HepG2 (cell line): ENCODE measurements around the gene DLG2.

Experiments used
- CHCHD3 ChIP-seq: sonication (generic); formaldehyde crosslinking; IDR thresholded peaks from 2 replicates; pipeline ENCODE4 v1.8.0; 2022; ENCODE audit warnings: mild to moderate bottlenecking, missing genetic modification reagents, moderate library complexity
- EED ChIP-seq: sonication (generic); formaldehyde crosslinking; IDR thresholded peaks from 2 replicates; pipeline ENCODE4 v1.5.0; 2020; ENCODE audit warnings: mild to moderate bottlenecking, missing genetic modification reagents
- ETV6 ChIP-seq: sonication (generic); formaldehyde crosslinking; conservative IDR thresholded peaks from 2 replicates; pipeline ENCODE4 v1.4.0; 2020; ENCODE audit warnings: missing genetic modification reagents
- KAT2B ChIP-seq: fragments of 150-350 bp; IDR thresholded peaks from 2 replicates; pipeline ENCODE4 v1.6.1; 2014; ENCODE audit warnings: low read depth, low read length, borderline replicate concordance
- MAFF ChIP-seq: IDR thresholded peaks from 2 replicates; pipeline ENCODE4 v1.6.1; 2011; ENCODE audit warnings: low read depth, low read length, improper control_type of control experiment
- MAFK ChIP-seq, 2 experiments: IDR thresholded peaks in 1 of 2; conservative IDR thresholded peaks in 1 of 2; 2 replicates each; pipeline ENCODE4 v1.6.1; 2011; ENCODE audit warnings: improper control_type of control experiment in 2 of 2, low read length in 2 of 2
- MYC ChIP-seq: sonication (generic); formaldehyde crosslinking; IDR thresholded peaks from 2 replicates; pipeline ENCODE4 v1.9.0; 2021; ENCODE audit warnings: missing genetic modification reagents, borderline replicate concordance
- NFE2L2 ChIP-seq: fragments of 150-350 bp; IDR thresholded peaks from 2 replicates; pipeline ENCODE4 v1.6.1; 2014; ENCODE audit warnings: low read length
- USF2 ChIP-seq, 2 experiments: sonication (generic) in 1 of 2; formaldehyde crosslinking in 1 of 2; IDR thresholded peaks; 2 replicates each; pipeline versions ENCODE4 v1.5.1 to v1.6.1; 2011 to 2020; ENCODE audit warnings: borderline replicate concordance in 1 of 2, low read depth in 1 of 2, low read length in 1 of 2, mild to moderate bottlenecking in 1 of 2, missing genetic modification reagents in 1 of 2, moderate library complexity in 1 of 2
- ZFX ChIP-seq: sonication (generic); formaldehyde crosslinking; IDR thresholded peaks from 2 replicates; pipeline ENCODE4 v1.4.0; 2020; ENCODE audit warnings: mild to moderate bottlenecking, low read depth, missing genetic modification reagents, moderate library complexity
- ZNF276 ChIP-seq: sonication (generic); formaldehyde crosslinking; IDR thresholded peaks from 2 replicates; pipeline ENCODE4 v1.4.0; 2020; ENCODE audit warnings: mild to moderate bottlenecking, low read depth, missing genetic modification reagents
- TF ChIP-seq, protein P1 (sequence below): sonication (generic); formaldehyde crosslinking; IDR thresholded peaks from 2 replicates; pipeline ENCODE4 v1.5.0; 2020; ENCODE audit warnings: mild to moderate bottlenecking, missing genetic modification reagents, moderate library complexity

GRCh38 chr11:85481862-85482261, 145.3 kb downstream of the DLG2 start:
- TF ChIP-seq, protein P1, sequence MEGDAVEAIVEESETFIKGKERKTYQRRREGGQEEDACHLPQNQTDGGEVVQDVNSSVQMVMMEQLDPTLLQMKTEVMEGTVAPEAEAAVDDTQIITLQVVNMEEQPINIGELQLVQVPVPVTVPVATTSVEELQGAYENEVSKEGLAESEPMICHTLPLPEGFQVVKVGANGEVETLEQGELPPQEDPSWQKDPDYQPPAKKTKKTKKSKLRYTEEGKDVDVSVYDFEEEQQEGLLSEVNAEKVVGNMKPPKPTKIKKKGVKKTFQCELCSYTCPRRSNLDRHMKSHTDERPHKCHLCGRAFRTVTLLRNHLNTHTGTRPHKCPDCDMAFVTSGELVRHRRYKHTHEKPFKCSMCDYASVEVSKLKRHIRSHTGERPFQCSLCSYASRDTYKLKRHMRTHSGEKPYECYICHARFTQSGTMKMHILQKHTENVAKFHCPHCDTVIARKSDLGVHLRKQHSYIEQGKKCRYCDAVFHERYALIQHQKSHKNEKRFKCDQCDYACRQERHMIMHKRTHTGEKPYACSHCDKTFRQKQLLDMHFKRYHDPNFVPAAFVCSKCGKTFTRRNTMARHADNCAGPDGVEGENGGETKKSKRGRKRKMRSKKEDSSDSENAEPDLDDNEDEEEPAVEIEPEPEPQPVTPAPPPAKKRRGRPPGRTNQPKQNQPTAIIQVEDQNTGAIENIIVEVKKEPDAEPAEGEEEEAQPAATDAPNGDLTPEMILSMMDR (CRISPR knock-in tag) = no peak
- TF ChIP-seq USF2 (IDR thresholded peaks at IDR 0.05; ENCODE audit: low read depth, low read length) (no peak), USF2 (CRISPR knock-in tag; IDR thresholded peaks at IDR 0.05; ENCODE audit: borderline replicate concordance) (no peak), EED (CRISPR knock-in tag) (no peak), CHCHD3 (CRISPR knock-in tag) (no peak), KAT2B (no peak), MAFK (conservative IDR thresholded peaks at IDR 0.05 in 1 of 2, IDR thresholded peaks at IDR 0.05 in 1 of 2; ENCODE audit: low read length in 2 of 2) (no peak), MAFF (no peak), ETV6 (CRISPR knock-in tag) (no peak), ZFX (CRISPR knock-in tag) (no peak), NFE2L2 (no peak), ZNF276 (no peak), MYC (CRISPR knock-in tag) (no peak)
